Fibroblast of lung (primary cell): ENCODE results near the gene KRTAP5-9.
"Not testable (repeated sequence)": the region's sequence is repeated elsewhere in the genome, so short reads cannot be mapped to it uniquely, and the experiment has no call there.

Experiments used
- EZH2 ChIP-seq: IDR thresholded peaks from 2 replicates; pipeline ENCODE4 v1.5.1; 2012; ENCODE audit warnings: low read length, control low read depth, mild to moderate bottlenecking; ENCODE audit errors: missing control alignments
- TF ChIP-seq, protein P1 (sequence below), 2 donors: IDR thresholded peaks in 1 of 2; conservative IDR thresholded peaks in 1 of 2; 1 replicate in 1 of 2; 2 replicates in 1 of 2; pipeline ENCODE4 v1.5.1; 2011 to 2012; ENCODE audit warnings: low read length in 2 of 2, control low read depth in 1 of 2, inconsistent platforms in 1 of 2, low read depth in 1 of 2, mild to moderate bottlenecking in 1 of 2

DNA sequence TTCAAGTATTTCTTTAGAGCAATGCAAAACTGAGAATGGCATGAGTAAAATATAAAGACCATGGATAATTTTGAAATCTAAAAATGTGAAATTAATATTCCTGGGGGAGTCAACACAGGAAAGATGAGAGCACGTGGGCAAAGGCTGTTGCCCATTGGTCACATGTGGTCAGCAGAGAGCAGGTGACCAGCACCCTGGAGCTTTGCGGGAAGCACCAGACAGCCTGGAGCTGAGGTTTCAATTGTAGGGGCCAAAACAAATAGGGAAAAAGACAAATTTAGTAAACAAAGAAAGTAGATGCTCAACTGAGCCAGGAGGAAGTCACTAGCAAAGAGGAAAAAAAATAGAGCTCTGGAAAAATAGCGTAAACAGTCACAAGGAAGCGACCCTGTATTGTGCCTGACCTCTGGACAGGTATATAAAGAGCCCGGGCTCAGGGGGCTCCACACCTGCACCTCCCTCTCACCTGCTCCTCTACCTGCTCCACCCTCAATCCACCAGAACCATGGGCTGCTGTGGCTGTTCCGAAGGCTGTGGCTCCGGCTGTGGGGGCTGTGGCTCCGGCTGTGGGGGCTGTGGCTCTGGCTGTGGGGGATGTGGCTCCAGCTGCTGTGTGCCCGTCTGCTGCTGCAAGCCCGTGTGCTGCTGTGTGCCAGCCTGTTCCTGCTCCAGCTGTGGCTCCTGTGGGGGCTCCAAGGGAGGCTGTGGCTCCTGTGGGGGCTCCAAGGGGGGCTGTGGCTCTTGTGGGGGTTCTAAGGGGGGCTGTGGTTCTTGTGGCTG lies 21.2 kb upstream of the KRTAP5-9 start, which contains the start of gene KRTAP5-7:
- TF ChIP-seq, protein P1, sequence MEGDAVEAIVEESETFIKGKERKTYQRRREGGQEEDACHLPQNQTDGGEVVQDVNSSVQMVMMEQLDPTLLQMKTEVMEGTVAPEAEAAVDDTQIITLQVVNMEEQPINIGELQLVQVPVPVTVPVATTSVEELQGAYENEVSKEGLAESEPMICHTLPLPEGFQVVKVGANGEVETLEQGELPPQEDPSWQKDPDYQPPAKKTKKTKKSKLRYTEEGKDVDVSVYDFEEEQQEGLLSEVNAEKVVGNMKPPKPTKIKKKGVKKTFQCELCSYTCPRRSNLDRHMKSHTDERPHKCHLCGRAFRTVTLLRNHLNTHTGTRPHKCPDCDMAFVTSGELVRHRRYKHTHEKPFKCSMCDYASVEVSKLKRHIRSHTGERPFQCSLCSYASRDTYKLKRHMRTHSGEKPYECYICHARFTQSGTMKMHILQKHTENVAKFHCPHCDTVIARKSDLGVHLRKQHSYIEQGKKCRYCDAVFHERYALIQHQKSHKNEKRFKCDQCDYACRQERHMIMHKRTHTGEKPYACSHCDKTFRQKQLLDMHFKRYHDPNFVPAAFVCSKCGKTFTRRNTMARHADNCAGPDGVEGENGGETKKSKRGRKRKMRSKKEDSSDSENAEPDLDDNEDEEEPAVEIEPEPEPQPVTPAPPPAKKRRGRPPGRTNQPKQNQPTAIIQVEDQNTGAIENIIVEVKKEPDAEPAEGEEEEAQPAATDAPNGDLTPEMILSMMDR (conservative IDR thresholded peaks at IDR 0.05 in 1 of 2, IDR thresholded peaks at IDR 0.05 in 1 of 2; ENCODE audit: low read depth in 1 of 2, low read length in 2 of 2) = not testable (repeated sequence)
- not testable (repeated sequence) for TF ChIP-seq EZH2
